Raji (cell line): Measurements from ENCODE around the gene CABLES1.

ENCODE experiments used
- POLR2A ChIP-seq: IDR thresholded peaks from 2 replicates; pipeline ENCODE4 v1.6.1; 2011; ENCODE audit warnings: low read depth, low read length, control low read depth; ENCODE audit not compliant: insufficient read depth

Gene CABLES1

GRCh38 chr18:23149570-23149969 is 14.3 kb downstream of the CABLES1 start:
- no peak for TF ChIP-seq POLR2A

GRCh38 chr18:23151414-23152099 is 16.3 kb downstream of the CABLES1 start:
- TF ChIP-seq POLR2A: no peak

GRCh38 chr18:23154030-23154429 is 18.7 kb downstream of the CABLES1 start:
- no peak for TF ChIP-seq POLR2A

- no peak for TF ChIP-seq POLR2A
Observed at GRCh38 chr18:23154823-23155500, 19.7 kb downstream of the CABLES1 start.

- no peak for TF ChIP-seq POLR2A
Observed at GRCh38 chr18:23155537-23155936, 20.3 kb downstream of the CABLES1 start.

- no peak for TF ChIP-seq POLR2A
Observed at GRCh38 chr18:23156134-23156533, 20.8 kb downstream of the CABLES1 start.

- TF ChIP-seq POLR2A: no peak
Observed at GRCh38 chr18:23158058-23158457, 22.8 kb downstream of the CABLES1 start.

- TF ChIP-seq POLR2A: no peak
Observed at GRCh38 chr18:23159344-23159743, 24.1 kb downstream of the CABLES1 start.

- no peak for TF ChIP-seq POLR2A
Observed at GRCh38 chr18:23162473-23162872, 27.2 kb downstream of the CABLES1 start.

- no peak for TF ChIP-seq POLR2A
Observed at GRCh38 chr18:23163786-23164533, 28.7 kb downstream of the CABLES1 start.

GRCh38 chr18:23165271-23166068 is 30.2 kb downstream of the CABLES1 start:
- no peak for TF ChIP-seq POLR2A

- no peak for TF ChIP-seq POLR2A
Observed at GRCh38 chr18:23166891-23167541, 31.7 kb downstream of the CABLES1 start.

- TF ChIP-seq POLR2A: no peak
Observed at GRCh38 chr18:23169673-23170044, 34.4 kb downstream of the CABLES1 start.

GRCh38 chr18:23170137-23170536 is 34.9 kb downstream of the CABLES1 start:
- no peak for TF ChIP-seq POLR2A
